CD8-positive, alpha-beta memory T cell (primary cell): ENCODE measurements around the gene SULT1E1. TPM values are rescaled to one million over a fixed set of nuclear protein-coding genes. Genes with fewer than 3 reads are reported as not detected.

Experiments used
- CTCF ChIA-PET: fragments of 350-600 bp; sonication (Branson Sonifier 250); formaldehyde crosslinking; loops from one replicate; lab custom pipeline; 2021; ENCODE audit warnings: antibody characterized with exemption; lab: Charles Lee
- POLR2A ChIA-PET: fragments of 350-600 bp; sonication (Branson Sonifier 250); formaldehyde crosslinking; loops from one replicate; lab custom pipeline; 2021; ENCODE audit warnings: antibody characterized with exemption; lab: Charles Lee
- DNase-seq, 5 donors: peaks; one replicate each; pipeline versions ENCODE4 v3.0.0 to v3.0.0-alpha.2; 2020 to 2022; ENCODE audit warnings: mixed read lengths in 1 of 5
- H3K27ac ChIP-seq: one replicate; pipeline ENCODE4 v1.7.0; 2013; ENCODE audit warnings: low read depth, mild to moderate bottlenecking, low read length, moderate library complexity
- H3K27me3 ChIP-seq: 2 replicates; pipeline ENCODE4 v1.7.0; 2013; ENCODE audit warnings: low read length, mild to moderate bottlenecking; ENCODE audit not compliant: insufficient read depth, poor library complexity, severe bottlenecking
- H3K36me3 ChIP-seq: 2 replicates; pipeline ENCODE4 v1.7.0; 2013; ENCODE audit warnings: mild to moderate bottlenecking, low read length, moderate library complexity; ENCODE audit not compliant: insufficient read depth
- H3K4me1 ChIP-seq: 2 replicates; pipeline ENCODE4 v1.7.0; 2013; ENCODE audit warnings: mild to moderate bottlenecking, low read length, moderate library complexity; ENCODE audit not compliant: insufficient read depth
- H3K4me3 ChIP-seq: 2 replicates; pipeline ENCODE4 v1.7.0; 2013; ENCODE audit warnings: mild to moderate bottlenecking, low read length
- H3K9me3 ChIP-seq: 2 replicates; pipeline ENCODE4 v1.7.0; 2013; ENCODE audit warnings: mild to moderate bottlenecking, low read length
- H3K27ac Mint-ChIP-seq, 8 donors: one replicate each; pipeline ENCODE4 v1.8.0; 2020 to 2021; ENCODE audit warnings: mixed read lengths in 8 of 8, mild to moderate bottlenecking in 6 of 8, inconsistent platforms in 3 of 8, moderate library complexity in 3 of 8
- H3K27me3 Mint-ChIP-seq, 2 donors: one replicate each; pipeline ENCODE4 v1.8.0; 2020 to 2021; ENCODE audit warnings: mixed read lengths in 2 of 2, mild to moderate bottlenecking in 1 of 2, moderate library complexity in 1 of 2
- H3K36me3 Mint-ChIP-seq, 3 donors: one replicate each; pipeline ENCODE4 v1.8.0; 2020 to 2021; ENCODE audit warnings: mixed read lengths in 3 of 3, inconsistent platforms in 1 of 3, mild to moderate bottlenecking in 1 of 3
- H3K4me1 Mint-ChIP-seq, 3 donors: one replicate each; pipeline ENCODE4 v1.8.0; 2020 to 2021; ENCODE audit warnings: mixed read lengths in 3 of 3, inconsistent platforms in 1 of 3, mild to moderate bottlenecking in 1 of 3
- H3K4me3 Mint-ChIP-seq, 7 donors: one replicate each; pipeline ENCODE4 v1.8.0; 2020 to 2021; ENCODE audit warnings: mixed read lengths in 7 of 7, mild to moderate bottlenecking in 6 of 7, moderate library complexity in 4 of 7, inconsistent platforms in 2 of 7
- H3K9me3 Mint-ChIP-seq, 5 donors: one replicate each; pipeline ENCODE4 v1.8.0; 2020 to 2022; ENCODE audit warnings: mixed read lengths in 5 of 5, mild to moderate bottlenecking in 3 of 5, moderate library complexity in 2 of 5, inconsistent platforms in 1 of 5
- polyA plus RNA-seq: library from polyadenylated mRNA; unstranded; fragments of 300-500 nt; fragmentation: Illumina TruSeq; gene quantifications from one replicate; pipeline ENCODE4 v1.2.3, GENCODE V29; 2021
- total RNA-seq, 2 experiments: library from RNA; stranded (reverse); gene quantifications; one replicate each; pipeline ENCODE4 v1.2.3, GENCODE V29; 2021

The SULT1E1 gene
- total and polyA plus RNA-seq, 3 experiments from 2014 or later = not detected

DNA sequence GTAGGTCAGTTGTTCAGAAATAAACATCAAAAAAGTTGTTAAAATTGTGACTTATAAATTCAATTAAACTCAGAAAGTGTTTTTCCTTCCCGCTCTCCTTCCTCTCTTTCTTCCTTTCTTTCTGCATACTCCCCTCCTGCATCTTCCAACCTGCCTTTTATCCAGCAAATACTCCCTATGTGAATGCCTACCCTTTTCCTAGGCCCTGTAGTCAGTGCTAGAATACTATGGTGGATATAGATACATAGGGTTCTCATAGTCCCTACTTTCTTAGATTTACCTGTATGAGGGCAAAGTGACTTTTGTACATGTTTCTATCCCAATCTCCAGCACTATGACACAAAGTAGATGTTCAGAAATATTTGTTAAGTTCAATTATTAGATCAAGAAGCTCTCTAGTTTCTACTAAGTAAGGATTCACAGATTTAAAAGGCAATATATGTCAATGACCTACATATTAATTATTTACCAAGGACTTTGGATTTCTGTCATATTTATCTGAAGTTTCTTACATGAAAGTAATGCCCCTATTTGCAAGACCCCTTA lies 732 bp downstream of the SULT1E1 start:
- Mint-ChIP-seq H3K4me1 (no peaks in the 10 kb centered on the region), H3K9me3 (peaks cover 0 to 10% (median 0%) of the 10 kb centered on the region in 5 donors), H3K4me3 (no peak overlapping the region), H3K27ac (no peak overlapping the region), H3K27me3 (no peaks in the 10 kb centered on the region), H3K36me3 (no peaks in the 10 kb centered on the region)
- H3K27me3 ChIP-seq = no peaks in the 10 kb centered on the region
- CTCF ChIA-PET = no interaction called here
- no peak for DNase-seq
- H3K27ac ChIP-seq = no peak overlapping the region
- no peaks in the 10 kb centered on the region for H3K4me1 ChIP-seq
- POLR2A ChIA-PET = no interaction called here
- no peak overlapping the region for H3K4me3 ChIP-seq
- H3K9me3 ChIP-seq = no peaks in the 10 kb centered on the region
- H3K36me3 ChIP-seq = no peaks in the 10 kb centered on the region

DNA sequence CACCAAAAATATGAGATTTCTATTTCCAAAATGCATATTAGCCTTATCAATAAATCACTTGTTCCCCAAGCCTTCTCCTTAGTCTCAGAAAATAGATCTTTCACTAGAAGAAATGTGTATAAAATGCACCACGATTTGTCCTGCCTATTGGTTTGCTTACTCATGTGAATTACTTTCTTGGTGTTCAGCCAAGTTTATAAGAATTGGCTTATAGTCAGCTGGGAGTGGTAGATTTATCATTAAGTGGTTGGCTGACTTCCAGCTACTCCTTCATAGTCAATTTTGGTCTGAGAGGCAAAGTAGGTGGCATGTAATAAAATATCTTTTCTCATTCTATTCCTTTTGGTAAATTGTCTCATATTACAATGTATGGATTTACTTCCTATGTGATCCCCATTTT lies 1.3 kb downstream of the SULT1E1 start:
- Histone ChIP-seq H3K36me3 (no peaks in the 10 kb centered on the region), H3K4me3 (no peak overlapping the region), H3K27ac (no peak overlapping the region), H3K27me3 (no peaks in the 10 kb centered on the region), H3K9me3 (no peaks in the 10 kb centered on the region), H3K4me1 (no peaks in the 10 kb centered on the region)
- ChIA-PET POLR2A (no interaction called here), CTCF (no interaction called here)
- Mint-ChIP-seq H3K9me3 (peaks cover 0 to 10% (median 0%) of the 10 kb centered on the region in 5 donors), H3K4me3 (no peak overlapping the region), H3K36me3 (no peaks in the 10 kb centered on the region), H3K4me1 (no peaks in the 10 kb centered on the region), H3K27me3 (no peaks in the 10 kb centered on the region), H3K27ac (no peak overlapping the region)
- no peak for DNase-seq

DNA sequence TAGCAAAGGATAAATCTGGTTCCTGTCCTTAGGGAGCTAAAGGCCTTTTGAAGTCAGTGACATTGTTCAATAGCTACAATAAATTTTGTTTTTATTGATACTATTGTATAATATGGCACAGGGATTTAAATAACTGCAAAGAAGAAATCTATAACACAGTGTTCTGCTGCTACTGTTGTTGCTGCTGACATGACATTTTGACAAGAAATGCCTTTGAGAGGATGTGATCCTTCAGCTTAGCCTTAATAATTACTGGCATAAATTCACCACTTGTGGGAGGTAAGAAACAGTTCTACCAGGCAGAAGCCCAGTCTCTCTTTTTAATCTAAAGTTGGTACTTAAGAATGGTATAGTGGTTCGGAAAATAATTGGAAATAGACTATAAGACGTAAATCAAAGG lies 4.1 kb downstream of the SULT1E1 start:
- Mint-ChIP-seq H3K36me3 (no peaks in the 10 kb centered on the region), H3K9me3 (peaks cover 0 to 7% (median 0%) of the 10 kb centered on the region in 5 donors), H3K27ac (no peak overlapping the region), H3K4me3 (no peak overlapping the region), H3K4me1 (no peaks in the 10 kb centered on the region), H3K27me3 (no peaks in the 10 kb centered on the region)
- ChIA-PET POLR2A (no interaction called here), CTCF (no interaction called here)
- no peaks in the 10 kb centered on the region for H3K27me3 ChIP-seq
- H3K27ac ChIP-seq = no peak overlapping the region
- no peaks in the 10 kb centered on the region for H3K4me1 ChIP-seq
- no peak overlapping the region for H3K4me3 ChIP-seq
- no peaks in the 10 kb centered on the region for H3K36me3 ChIP-seq
- no peaks in the 10 kb centered on the region for H3K9me3 ChIP-seq
- no peak for DNase-seq

- Mint-ChIP-seq H3K4me3 (no peak overlapping the region), H3K4me1 (no peaks in the 10 kb centered on the region), H3K27me3 (no peaks in the 10 kb centered on the region), H3K36me3 (no peaks in the 10 kb centered on the region), H3K27ac (no peak overlapping the region), H3K9me3 (peaks cover 0 to 7% (median 0%) of the 10 kb centered on the region in 5 donors)
- no peaks in the 10 kb centered on the region for H3K4me1 ChIP-seq
- H3K27ac ChIP-seq = no peak overlapping the region
- H3K27me3 ChIP-seq = no peaks in the 10 kb centered on the region
- H3K36me3 ChIP-seq = no peaks in the 10 kb centered on the region
- DNase-seq = no peak
- H3K4me3 ChIP-seq = no peak overlapping the region
- H3K9me3 ChIP-seq = no peaks in the 10 kb centered on the region
- ChIA-PET POLR2A (no interaction called here), CTCF (interaction anchor here (0.7 kb wide), 1 partner anchor 9 kb away, joined by 3 read pairs; no protein-coding TSS in a partner anchor)
These were observed 10.0 kb downstream of the SULT1E1 start for GRCh38 chr4:69849969-69850368.

DNA sequence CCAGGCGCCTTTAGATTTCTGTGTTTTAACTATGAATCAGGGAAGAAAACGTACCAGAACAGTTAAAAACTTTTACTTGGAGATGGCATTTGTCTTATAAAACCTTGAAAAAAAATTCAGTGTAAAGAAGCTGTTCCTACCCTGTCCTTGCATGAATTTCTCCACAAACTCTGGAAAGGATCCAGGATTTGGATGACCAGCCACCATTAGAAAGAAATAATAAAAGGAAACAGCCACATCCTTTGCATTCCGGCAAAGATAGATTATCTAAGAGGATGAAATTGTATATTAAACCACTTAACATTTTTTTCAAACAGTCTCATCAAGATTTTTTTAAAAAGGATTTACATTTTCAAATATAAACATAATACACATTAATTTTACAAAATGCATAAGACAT lies 10.6 kb downstream of the SULT1E1 start:
- CTCF ChIA-PET = no interaction called here
- H3K9me3 ChIP-seq = no peaks in the 10 kb centered on the region

DNA sequence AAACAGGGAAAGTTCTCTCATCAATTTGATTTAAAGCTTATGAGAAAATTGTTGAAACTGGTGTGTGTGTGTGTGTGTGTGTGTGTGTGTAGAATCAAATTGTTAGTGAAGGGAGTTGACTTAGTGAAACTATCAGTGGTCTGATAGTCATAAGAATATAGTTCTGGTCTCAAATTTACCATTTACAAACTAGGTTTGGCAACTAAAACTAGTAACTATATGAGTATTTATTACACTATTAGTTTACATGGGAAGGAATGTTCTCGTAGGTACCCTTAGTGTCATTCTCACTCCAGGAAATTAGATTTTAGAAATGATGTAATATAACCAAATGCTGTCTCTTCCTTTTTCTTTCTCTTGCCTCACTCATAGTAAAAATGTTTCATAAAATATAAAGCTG lies 11.9 kb downstream of the SULT1E1 start:
- ChIA-PET CTCF (no interaction called here), POLR2A (no interaction called here)
- no peaks in the 10 kb centered on the region for H3K27me3 ChIP-seq
- H3K36me3 Mint-ChIP-seq = no peaks in the 10 kb centered on the region
- H3K27ac ChIP-seq = no peak overlapping the region
- H3K4me3 Mint-ChIP-seq = no peak overlapping the region
- no peaks in the 10 kb centered on the region for H3K27me3 Mint-ChIP-seq
- H3K4me1 ChIP-seq = no peaks in the 10 kb centered on the region
- no peak for DNase-seq
- no peaks in the 10 kb centered on the region for H3K36me3 ChIP-seq
- no peak overlapping the region for H3K4me3 ChIP-seq
- H3K4me1 Mint-ChIP-seq = no peaks in the 10 kb centered on the region
- no peaks in the 10 kb centered on the region for H3K9me3 ChIP-seq
- H3K9me3 Mint-ChIP-seq = peaks cover 0 to 7% (median 0%) of the 10 kb centered on the region in 5 donors
- no peak overlapping the region for H3K27ac Mint-ChIP-seq

More for the DNA sequence above, 10.6 kb downstream of the SULT1E1 start:
- Mint-ChIP-seq H3K27ac (no peak overlapping the region), H3K27me3 (no peaks in the 10 kb centered on the region), H3K9me3 (peaks cover 0 to 7% (median 0%) of the 10 kb centered on the region in 5 donors), H3K4me3 (no peak overlapping the region), H3K4me1 (no peaks in the 10 kb centered on the region), H3K36me3 (no peaks in the 10 kb centered on the region)
- DNase-seq = no peak
- Histone ChIP-seq H3K27ac (no peak overlapping the region), H3K27me3 (no peaks in the 10 kb centered on the region), H3K4me3 (no peak overlapping the region), H3K36me3 (no peaks in the 10 kb centered on the region), H3K4me1 (no peaks in the 10 kb centered on the region)
- POLR2A ChIA-PET = no interaction called here

DNA sequence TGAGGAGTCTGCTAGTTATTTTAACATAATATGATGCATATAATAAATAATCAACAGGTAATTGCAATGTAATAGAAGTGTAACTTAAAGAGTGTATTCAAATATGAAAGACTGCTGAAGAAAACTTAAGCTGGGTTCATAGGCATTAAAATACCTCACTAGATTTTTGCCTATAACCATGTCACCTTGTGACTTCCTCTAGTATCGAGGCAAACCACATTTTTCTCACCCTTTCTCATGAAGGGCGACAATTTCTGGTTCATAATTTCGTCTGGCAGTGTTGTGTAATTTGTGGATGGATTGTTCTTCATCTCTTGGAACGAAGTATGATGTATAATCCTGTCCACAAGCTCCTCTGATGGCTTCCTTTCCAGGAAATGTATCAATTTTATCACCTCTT lies 16.0 kb downstream of the SULT1E1 start:
- H3K9me3 Mint-ChIP-seq = peaks cover 0 to 1% (median 0%) of the 10 kb centered on the region in 5 donors
- no peaks in the 10 kb centered on the region for H3K4me1 ChIP-seq
- no peak for DNase-seq
- H3K27me3 ChIP-seq = no peaks in the 10 kb centered on the region
- no peaks in the 10 kb centered on the region for H3K36me3 Mint-ChIP-seq
- H3K4me1 Mint-ChIP-seq = no peaks in the 10 kb centered on the region
- no peaks in the 10 kb centered on the region for H3K27me3 Mint-ChIP-seq
- ChIA-PET POLR2A (no interaction called here), CTCF (interaction anchor here (0.6 kb wide), 1 partner anchor 424 kb away, joined by 3 read pairs; no protein-coding TSS in a partner anchor)
- H3K4me3 ChIP-seq = no peak overlapping the region
- H3K4me3 Mint-ChIP-seq = no peak overlapping the region
- no peaks in the 10 kb centered on the region for H3K9me3 ChIP-seq
- H3K36me3 ChIP-seq = no peaks in the 10 kb centered on the region
- no peak overlapping the region for H3K27ac Mint-ChIP-seq
- no peak overlapping the region for H3K27ac ChIP-seq

DNA sequence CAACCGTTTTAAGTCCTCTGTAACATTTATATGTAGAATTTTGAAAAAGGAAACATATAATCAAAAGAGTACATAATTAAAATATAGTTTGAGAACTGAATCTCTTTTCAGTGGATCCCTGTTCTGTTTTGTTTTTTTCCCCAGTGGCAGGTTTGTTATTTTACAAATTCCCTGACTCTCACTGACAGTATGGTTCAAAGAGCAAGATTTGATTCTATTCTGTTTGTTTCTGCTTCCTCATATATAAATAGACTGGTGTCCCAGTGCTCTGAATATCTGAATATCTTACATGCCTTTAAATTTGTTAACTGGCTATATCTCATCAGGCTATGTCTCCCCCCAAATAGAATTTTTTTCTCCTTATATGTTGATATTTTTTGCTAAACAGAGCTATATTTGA lies 16.6 kb downstream of the SULT1E1 start:
- no peaks in the 10 kb centered on the region for H3K9me3 Mint-ChIP-seq
- no peak overlapping the region for H3K27ac ChIP-seq
- no peak overlapping the region for H3K4me3 Mint-ChIP-seq
- CTCF ChIA-PET = interaction anchor here (0.6 kb wide), 1 partner anchor 425 kb away, joined by 3 read pairs; no protein-coding TSS in a partner anchor
- no peak overlapping the region for H3K4me3 ChIP-seq
- H3K4me1 ChIP-seq = no peaks in the 10 kb centered on the region
- H3K27ac Mint-ChIP-seq = no peak overlapping the region
- no peaks in the 10 kb centered on the region for H3K9me3 ChIP-seq
- no peaks in the 10 kb centered on the region for H3K36me3 Mint-ChIP-seq
- no peak for DNase-seq
- no peaks in the 10 kb centered on the region for H3K4me1 Mint-ChIP-seq
- POLR2A ChIA-PET = no interaction called here
- no peaks in the 10 kb centered on the region for H3K36me3 ChIP-seq
- H3K27me3 Mint-ChIP-seq = no peaks in the 10 kb centered on the region
- no peaks in the 10 kb centered on the region for H3K27me3 ChIP-seq
